Measurements from ENCODE around the gene ATPAF2.

Gene ATPAF2

GRCh38 chr17:17990282-17990681, 48.7 kb downstream of the ATPAF2 start:
- no peak for TF ChIP-seq SIN3A (IDR thresholded peaks at IDR 0.05; ENCODE audit: borderline replicate concordance, insufficient read depth, low read length)
- no peak for TF ChIP-seq POLR2AphosphoS5 (IDR thresholded peaks at IDR 0.05; ENCODE audit: low read depth, low read length)
- TF ChIP-seq FOXP2 (optimal IDR thresholded peaks at IDR 0.05; ENCODE audit: borderline replicate concordance, extremely low read depth, extremely low read length, insufficient read depth), result no peak
- TF ChIP-seq REST (IDR thresholded peaks at IDR 0.05; ENCODE audit: insufficient read depth in 1 of 2, low read depth in 2 of 2, low read length in 2 of 2), result no peak
- TF ChIP-seq TAF1 (IDR thresholded peaks at IDR 0.05; ENCODE audit: borderline replicate concordance, insufficient read depth, low read length), result no peak

DNA sequence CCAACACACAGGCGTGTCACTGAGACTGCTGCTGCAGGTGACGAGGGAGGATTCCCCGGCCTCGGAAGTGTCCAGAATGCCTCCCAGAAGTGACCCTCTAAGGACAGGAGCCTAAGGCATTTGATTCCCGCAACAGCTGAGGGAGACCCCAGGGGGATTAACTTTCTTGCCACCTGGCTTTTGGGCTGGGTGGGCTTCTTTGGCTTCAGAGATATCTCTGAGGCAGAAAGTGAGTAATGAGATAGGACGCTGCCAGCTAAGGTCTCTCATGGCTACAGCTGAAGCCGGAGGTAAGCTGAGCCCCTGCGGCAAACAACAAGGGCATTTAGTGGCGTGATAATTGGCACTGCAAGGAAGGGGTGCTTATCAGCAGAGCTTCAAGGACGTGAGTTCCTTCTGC, 49.4 kb downstream of the ATPAF2 start:
- TF ChIP-seq REST (IDR thresholded peaks at IDR 0.05; ENCODE audit: insufficient read depth in 1 of 2, low read depth in 2 of 2, low read length in 2 of 2) (no peak), FOXP2 (optimal IDR thresholded peaks at IDR 0.05; ENCODE audit: borderline replicate concordance, extremely low read depth, extremely low read length, insufficient read depth) (no peak), POLR2AphosphoS5 (IDR thresholded peaks at IDR 0.05; ENCODE audit: low read depth, low read length) (no peak), TAF1 (IDR thresholded peaks at IDR 0.05; ENCODE audit: borderline replicate concordance, insufficient read depth, low read length) (no peak)

- no peak for TF ChIP-seq TAF1 (IDR thresholded peaks at IDR 0.05; ENCODE audit: borderline replicate concordance, insufficient read depth, low read length)
- no peak for TF ChIP-seq FOXP2 (optimal IDR thresholded peaks at IDR 0.05; ENCODE audit: borderline replicate concordance, extremely low read depth, extremely low read length, insufficient read depth)
- no peak for TF ChIP-seq POLR2AphosphoS5 (IDR thresholded peaks at IDR 0.05; ENCODE audit: low read depth, low read length)
- no peak for TF ChIP-seq SIN3A (IDR thresholded peaks at IDR 0.05; ENCODE audit: borderline replicate concordance, insufficient read depth, low read length)
- TF ChIP-seq REST (IDR thresholded peaks at IDR 0.05; ENCODE audit: insufficient read depth in 1 of 2, low read depth in 2 of 2, low read length in 2 of 2), result no peak
Measured at GRCh38 chr17:17989081-17989480, 49.9 kb downstream of the ATPAF2 start.

- no peak for TF ChIP-seq POLR2AphosphoS5 (IDR thresholded peaks at IDR 0.05; ENCODE audit: low read depth, low read length)
- TF ChIP-seq TAF1 (IDR thresholded peaks at IDR 0.05; ENCODE audit: borderline replicate concordance, insufficient read depth, low read length), result no peak
- TF ChIP-seq FOXP2 (optimal IDR thresholded peaks at IDR 0.05; ENCODE audit: borderline replicate concordance, extremely low read depth, extremely low read length, insufficient read depth), result no peak
- no peak for TF ChIP-seq SIN3A (IDR thresholded peaks at IDR 0.05; ENCODE audit: borderline replicate concordance, insufficient read depth, low read length)
- no peak for TF ChIP-seq REST (IDR thresholded peaks at IDR 0.05; ENCODE audit: insufficient read depth in 1 of 2, low read depth in 2 of 2, low read length in 2 of 2)
Measured at GRCh38 chr17:17988427-17988945, 50.5 kb downstream of the ATPAF2 start.

DNA sequence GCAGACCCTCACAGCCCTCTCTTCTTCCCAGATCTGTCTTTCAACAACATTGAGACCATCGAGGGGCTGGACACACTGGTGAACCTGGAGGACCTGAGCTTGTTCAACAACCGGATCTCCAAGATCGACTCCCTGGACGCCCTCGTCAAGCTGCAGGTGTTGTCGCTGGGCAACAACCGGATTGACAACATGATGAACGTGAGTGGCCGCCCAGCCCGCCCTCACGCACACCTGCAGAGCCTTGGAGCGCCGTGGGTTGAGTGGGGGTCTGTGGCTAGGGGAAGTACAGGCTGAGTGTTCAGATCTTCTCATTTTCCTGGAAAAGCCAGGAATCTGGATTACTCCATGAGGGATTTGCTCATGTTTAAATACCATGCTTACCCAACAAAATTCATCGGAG, 51.1 kb downstream of the ATPAF2 start:
- no peak for TF ChIP-seq SIN3A (IDR thresholded peaks at IDR 0.05; ENCODE audit: borderline replicate concordance, insufficient read depth, low read length)
- TF ChIP-seq FOXP2 (optimal IDR thresholded peaks at IDR 0.05; ENCODE audit: borderline replicate concordance, extremely low read depth, extremely low read length, insufficient read depth), result no peak
- no peak for TF ChIP-seq REST (IDR thresholded peaks at IDR 0.05; ENCODE audit: insufficient read depth in 1 of 2, low read depth in 2 of 2, low read length in 2 of 2)
- TF ChIP-seq TAF1 (IDR thresholded peaks at IDR 0.05; ENCODE audit: borderline replicate concordance, insufficient read depth, low read length), result no peak
- no peak for TF ChIP-seq POLR2AphosphoS5 (IDR thresholded peaks at IDR 0.05; ENCODE audit: low read depth, low read length)
